NOMO-1 treated with dmso at 0.1 percent for 144 hours (cell line): ENCODE measurements around the gene TMEM52.

Source experiments
- DNase-seq: peaks from one replicate; lab custom pipeline; 2025; ENCODE audit not compliant: unreplicated experiment; lab: John Stamatoyannopoulos, UW

The TMEM52 gene

GRCh38 chr1:1928231-1929101 is 9.4 kb upstream of the TMEM52 start:
- DNase-seq = no peak

GRCh38 chr1:1927751-1928150 is 8.7 kb upstream of the TMEM52 start:
- DNase-seq = no peak

DNA sequence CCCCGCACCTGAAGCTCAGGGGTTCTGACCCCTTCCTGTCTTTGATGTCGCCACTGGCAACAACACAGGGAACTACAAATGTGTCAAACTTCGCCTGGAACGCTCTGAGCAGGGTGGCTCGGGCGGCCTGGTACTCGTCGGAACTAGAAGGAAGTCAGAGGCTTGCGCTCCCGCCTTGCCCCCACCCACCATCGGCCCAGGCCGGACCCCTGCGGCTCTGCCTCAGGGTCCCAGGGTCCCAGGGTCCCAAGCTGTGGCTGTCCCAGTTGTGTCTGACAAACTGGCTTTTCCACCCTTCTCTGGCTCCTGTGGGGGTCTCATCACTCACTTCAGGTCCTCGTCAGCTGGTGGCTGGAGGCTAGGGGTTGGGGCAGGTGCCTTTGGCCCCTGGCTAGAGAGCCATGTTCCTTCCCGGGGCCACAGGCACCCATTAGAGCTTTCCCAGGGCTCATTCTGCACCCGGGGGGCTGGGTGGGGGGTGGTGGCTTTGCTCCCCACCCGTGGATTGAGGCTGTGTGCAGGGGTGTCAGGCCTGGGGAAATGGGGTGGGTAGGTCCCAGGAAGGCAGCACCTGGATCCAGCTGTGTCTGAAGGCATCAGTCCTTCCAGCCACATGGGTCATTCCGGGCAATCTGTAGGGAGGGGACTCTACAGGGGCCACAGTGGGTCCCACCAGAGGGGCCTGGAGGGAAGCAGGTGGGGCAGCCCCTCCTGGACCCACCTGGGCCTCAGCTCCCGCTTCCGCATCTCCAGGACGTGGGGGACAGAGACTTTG is 8.0 kb upstream of the TMEM52 start:
- no peak for DNase-seq

DNA sequence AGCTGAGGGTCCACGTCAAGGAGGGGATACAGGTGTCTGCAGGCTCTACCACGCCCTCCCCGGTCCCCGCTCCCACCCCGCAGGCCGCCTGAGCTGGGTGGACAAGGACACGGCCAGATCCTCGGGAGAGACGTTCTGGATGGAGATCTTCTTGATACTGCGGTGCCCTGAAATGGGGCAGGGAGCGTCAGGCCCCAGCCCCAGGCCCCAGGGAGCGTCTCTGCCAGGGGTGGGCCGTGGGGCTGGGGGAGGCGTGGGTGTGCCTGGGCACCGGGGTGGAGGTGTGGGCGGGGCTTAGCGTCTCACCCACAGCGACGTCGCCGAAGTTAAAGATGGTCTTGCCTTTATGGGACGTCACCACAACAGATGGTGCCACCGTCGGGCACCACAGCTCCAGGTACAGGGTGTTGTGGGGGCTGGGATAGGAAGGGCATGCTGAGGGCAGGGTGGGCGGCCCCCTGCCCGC is 7.3 kb upstream of the TMEM52 start:
- DNase-seq = no peak

DNA sequence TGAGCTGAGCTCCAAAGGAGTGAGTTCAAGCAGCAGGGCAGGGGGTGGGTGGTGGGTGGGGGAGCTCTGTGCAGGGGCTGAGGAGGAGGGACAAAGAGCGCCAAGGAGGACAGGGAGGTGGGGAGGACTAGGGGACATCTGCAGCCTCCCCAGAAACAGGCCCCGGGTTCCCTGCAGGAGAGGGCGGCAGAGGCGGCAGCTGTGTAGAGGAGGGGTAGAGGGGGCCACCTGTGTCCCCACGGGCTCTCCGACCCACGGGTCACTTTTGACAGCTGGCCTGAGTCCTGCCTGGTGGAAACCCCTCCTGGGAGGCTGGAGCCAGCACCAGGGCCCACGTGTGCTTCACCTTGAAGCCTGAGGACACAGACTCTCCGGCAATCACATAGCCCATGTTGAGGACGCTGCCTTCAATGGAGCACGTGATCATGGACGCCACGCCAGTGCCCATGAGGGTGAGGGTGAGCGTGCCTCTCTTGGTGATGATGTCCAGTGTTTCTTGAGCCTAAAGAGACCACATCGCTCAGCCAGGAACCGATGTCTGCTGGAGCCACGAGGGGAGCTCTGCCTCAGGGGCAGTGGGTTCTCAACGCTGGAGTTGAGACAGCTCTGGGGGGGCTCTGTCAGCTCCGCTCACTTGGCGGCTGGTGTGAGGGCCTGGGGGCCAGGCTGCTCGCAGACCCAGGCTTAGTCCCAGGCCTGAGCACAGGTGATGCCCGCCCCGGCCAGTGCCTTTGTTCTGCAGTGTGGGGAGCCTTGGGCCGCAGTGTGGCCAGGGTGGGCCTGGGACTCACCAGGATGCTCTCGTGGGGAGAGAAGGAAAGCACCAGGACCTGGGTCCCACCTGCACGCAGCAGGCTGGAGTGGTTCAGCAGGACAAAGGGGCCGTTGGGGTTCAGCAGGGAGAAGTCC is 6.6 kb upstream of the TMEM52 start:
- no peak for DNase-seq

- DNase-seq = no peak
These were observed 5.8 kb upstream of the TMEM52 start for GRCh38 chr1:1924849-1925248.

DNA sequence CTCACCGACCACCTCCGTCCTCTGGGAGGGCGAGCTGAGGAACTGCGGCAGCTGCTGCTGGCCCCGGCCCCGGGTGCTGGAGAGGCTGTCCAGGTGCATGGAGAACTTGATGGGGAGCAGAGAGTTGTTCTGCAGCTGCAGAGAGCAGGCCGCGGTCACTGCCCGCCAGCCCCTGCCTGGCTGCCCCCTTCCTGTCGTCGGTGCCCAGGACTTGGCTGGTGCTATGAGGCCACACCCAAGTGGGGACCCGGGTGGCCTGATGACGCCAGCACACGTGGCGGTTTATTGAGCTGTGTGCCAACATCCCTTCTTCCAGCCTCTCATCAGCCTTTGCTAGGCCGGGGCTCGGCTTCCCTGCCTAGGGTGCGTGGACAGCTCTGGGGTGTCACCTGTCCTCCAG is 5.3 kb upstream of the TMEM52 start:
- DNase-seq = no peak

- DNase-seq = no peak
These were observed 4.1 kb upstream of the TMEM52 start for GRCh38 chr1:1922956-1923833.

- DNase-seq = no peak
These were observed 3.5 kb upstream of the TMEM52 start for GRCh38 chr1:1922702-1922955.

DNA sequence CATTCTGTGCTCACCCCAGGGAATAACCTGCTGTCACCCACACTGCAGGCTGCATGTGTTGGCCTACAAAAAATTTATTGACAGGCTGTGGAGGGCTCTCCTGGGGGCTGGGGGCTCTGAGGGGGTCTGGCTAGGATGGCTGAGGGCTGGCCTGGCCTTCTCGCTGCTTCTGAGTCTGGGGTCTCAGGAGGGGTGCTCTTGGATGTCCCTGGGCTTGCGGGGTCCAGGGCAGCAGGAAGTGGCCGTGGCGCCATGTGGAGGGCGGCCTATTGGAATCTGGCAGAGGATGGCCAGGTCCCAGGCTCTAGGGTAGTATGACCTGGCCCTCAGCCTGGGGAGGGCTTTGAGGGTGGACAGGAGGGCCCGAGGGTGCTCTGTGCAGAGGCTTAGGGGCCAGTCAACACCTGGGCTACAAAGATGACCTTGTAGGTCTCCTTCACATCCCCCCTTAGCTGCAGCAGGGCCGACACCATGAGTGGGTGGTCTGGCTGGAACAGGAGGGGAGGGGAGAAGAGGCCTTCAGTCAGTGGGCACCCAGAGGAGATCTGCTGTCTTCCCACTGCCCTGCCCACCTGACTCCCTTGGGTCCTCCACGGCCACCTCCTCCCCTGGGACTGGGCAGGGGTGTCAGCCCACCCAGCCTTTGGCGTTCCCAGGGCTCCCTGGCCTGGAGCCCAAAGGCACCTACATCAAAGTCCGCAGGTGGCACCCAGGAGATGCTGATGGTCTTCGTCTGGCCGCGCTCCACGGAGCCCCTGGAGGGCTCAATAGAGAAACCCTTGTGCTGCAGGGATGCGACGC is 3.0 kb upstream of the TMEM52 start:
- DNase-seq = no peak

DNA sequence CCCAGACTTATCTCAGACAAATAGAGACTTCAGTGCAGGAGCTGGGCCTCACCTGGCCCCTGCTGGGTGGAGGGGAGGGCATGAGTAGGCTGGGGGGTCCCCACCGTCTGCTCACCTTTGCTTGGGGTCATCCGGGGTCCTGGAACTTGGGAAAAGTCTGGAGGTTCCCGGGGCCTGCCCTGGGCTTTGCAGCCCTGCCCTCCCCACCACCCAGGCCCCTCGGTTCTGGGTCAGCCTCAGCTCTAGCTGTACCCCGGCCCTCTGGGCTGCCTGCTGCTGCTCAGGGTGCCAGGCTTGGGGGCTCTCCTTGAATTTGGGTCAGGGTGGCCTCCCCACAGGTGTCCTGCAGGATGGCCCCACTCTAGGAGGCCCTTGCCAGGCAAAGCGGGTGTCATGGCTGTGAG is 2.4 kb upstream of the TMEM52 start:
- no peak for DNase-seq

- no peak for DNase-seq
These were observed 1.8 kb upstream of the TMEM52 start for GRCh38 chr1:1920608-1921458.

GRCh38 chr1:1920057-1920607 is 1.1 kb upstream of the TMEM52 start:
- DNase-seq = no peak

DNA sequence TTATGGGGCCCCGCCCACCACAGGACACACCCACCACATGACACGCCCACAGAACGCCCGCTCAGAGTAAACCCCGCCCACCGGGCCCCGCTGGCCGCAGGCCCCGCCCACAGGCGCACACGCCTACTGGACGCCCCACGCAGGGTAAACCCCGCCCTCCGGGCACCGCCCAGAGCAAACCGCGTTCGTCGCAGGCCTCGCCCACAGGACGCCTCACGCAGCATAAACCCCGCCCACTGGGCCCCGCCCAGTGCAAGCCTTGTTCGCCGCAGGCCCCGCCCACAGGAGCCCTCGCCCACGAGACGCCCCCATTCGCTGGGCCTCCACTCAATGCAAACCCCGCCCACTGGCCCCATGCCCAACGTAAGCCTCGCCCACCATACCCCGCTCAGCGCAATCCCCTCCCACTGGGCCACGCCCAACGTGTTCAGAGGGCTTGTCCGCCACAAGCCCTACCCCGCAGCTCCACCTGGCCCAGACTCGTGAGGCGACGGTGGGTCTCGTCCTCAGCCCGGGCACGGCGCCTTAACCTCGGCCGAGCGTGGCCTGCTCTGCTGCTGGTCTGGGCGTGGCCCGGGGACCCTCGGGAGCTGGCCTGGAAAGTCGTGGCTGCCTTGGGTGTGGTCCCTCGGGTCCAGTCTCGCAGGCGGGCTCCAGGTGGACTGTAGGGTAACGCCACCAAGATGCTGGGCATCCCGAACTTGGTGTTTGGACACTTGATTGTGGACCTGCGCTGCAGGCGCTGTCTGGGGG is 401 bp upstream of the TMEM52 start:
- DNase-seq = peak; percentile 90

DNA sequence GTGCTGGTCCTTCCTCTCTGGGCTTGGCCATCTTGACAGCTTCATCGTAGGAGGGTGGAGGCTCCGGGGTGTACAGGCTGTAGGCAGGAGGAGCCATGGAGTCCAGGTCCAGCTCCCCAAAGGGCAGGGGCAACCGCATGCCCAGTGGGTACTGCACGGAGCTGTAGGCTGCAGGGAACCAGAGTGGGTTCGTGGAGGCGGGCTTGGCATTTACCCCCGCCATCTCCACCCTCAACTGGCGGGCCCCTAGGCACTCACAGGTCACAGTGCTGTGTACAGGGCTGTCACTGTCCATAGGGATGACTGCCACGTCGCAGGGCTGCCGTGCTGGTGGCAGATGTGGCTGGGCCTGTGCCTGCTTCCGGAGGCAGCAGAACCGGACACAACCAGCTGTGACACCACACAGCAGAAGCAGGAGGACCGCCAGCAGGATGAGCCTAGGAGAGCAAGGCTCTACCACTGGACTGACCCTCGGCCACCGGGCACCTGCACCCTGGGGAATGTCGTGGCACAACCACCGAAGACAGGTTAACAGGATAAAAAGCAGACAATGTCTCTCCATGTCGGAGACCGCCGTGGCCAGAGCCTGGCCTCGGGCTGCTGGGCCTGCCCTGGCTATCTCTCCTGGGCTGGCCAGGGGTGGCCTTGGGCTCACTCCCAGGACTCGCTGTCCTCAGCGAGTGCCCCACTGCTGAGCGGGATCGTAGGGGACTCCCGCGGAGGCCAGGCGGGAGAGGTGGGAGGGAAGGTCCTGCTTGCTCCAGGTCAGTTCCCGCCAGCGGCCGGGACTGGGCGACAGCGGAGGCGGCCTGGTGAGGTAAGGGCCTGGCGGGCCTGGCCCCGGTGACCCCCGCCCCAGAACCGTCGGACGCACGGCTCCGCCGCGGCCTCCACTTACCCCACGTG is 831 bp downstream of the TMEM52 start:
- no peak for DNase-seq

- DNase-seq = no peak
These were observed 1.6 kb downstream of the TMEM52 start for GRCh38 chr1:1917304-1917976.
